Keratinocyte (primary cell): ENCODE results near the gene RALGAPA2. TPM values are rescaled to one million over a fixed set of nuclear protein-coding genes. Genes with fewer than 3 reads are reported as not detected.

Source experiments
- DNase-seq: peaks from one replicate; pipeline ENCODE4 v3.0.0-alpha.2; 2011; ENCODE audit warnings: low read depth, missing footprints, low spot score
- FAIRE-seq: peaks from 2 replicates; lab custom pipeline; 2011; peaks lifted over from hg19 to GRCh38; lab: Jason Lieb, UNC
- H2AFZ ChIP-seq: 2 replicates; pipeline ENCODE4 v1.6.0; 2012; ENCODE audit warnings: low read length, control low read depth, inconsistent platforms; ENCODE audit not compliant: control insufficient read depth
- H3K27ac ChIP-seq: 2 replicates; pipeline ENCODE4 v1.5.1; 2011; ENCODE audit warnings: low read length; ENCODE audit not compliant: control insufficient read depth, insufficient read depth
- H3K27me3 ChIP-seq: 3 replicates; pipeline ENCODE4 v1.6.0; 2011; ENCODE audit warnings: low read length; ENCODE audit not compliant: control insufficient read depth, insufficient read depth; ENCODE audit errors: extremely low read depth
- H3K36me3 ChIP-seq, 2 experiments: 2 replicates in 1 of 2; 3 replicates in 1 of 2; pipeline ENCODE4 v1.5.1; 2011; ENCODE audit warnings: low read length in 2 of 2, mild to moderate bottlenecking in 1 of 2; ENCODE audit not compliant: control insufficient read depth in 2 of 2, insufficient read depth in 2 of 2; ENCODE audit errors: extremely low read depth in 1 of 2
- H3K4me1 ChIP-seq: 3 replicates; pipeline ENCODE4 v1.5.1; 2011; ENCODE audit warnings: low read length; ENCODE audit not compliant: control insufficient read depth, insufficient read depth; ENCODE audit errors: extremely low read depth
- H3K4me2 ChIP-seq: 3 replicates; pipeline ENCODE4 v1.6.0; 2011; ENCODE audit warnings: low read depth, low read length; ENCODE audit not compliant: control insufficient read depth, insufficient read depth; ENCODE audit errors: extremely low read depth
- H3K4me3 ChIP-seq, 3 experiments: fragments of 200-600 bp in 1 of 3; sonication (generic) in 1 of 3; 2 replicates in 2 of 3; 3 replicates in 1 of 3; pipeline ENCODE4 v1.5.1; 2011 to 2016; ENCODE audit warnings: low read length in 3 of 3, mild to moderate bottlenecking in 3 of 3, control low read depth in 2 of 3, inconsistent platforms in 1 of 3, low read depth in 1 of 3, mixed read lengths in 1 of 3, mixed run types in 1 of 3, moderate library complexity in 1 of 3; ENCODE audit not compliant: control insufficient read depth in 2 of 3, insufficient read depth in 2 of 3; ENCODE audit errors: extremely low read depth in 1 of 3
- H3K79me2 ChIP-seq: 2 replicates; pipeline ENCODE4 v1.6.0; 2012; ENCODE audit warnings: low read length; ENCODE audit not compliant: control insufficient read depth, insufficient read depth
- H3K9ac ChIP-seq: 3 replicates; pipeline ENCODE4 v1.6.0; 2011; ENCODE audit warnings: low read length; ENCODE audit not compliant: control insufficient read depth, insufficient read depth; ENCODE audit errors: extremely low read depth
- H3K9me1 ChIP-seq: 3 replicates; pipeline ENCODE4 v1.6.0; 2011; ENCODE audit warnings: low read length; ENCODE audit not compliant: control insufficient read depth, insufficient read depth; ENCODE audit errors: extremely low read depth
- H3K9me3 ChIP-seq: 2 replicates; pipeline ENCODE4 v1.5.1; 2012; ENCODE audit warnings: low read depth, low read length; ENCODE audit not compliant: control insufficient read depth
- H4K20me1 ChIP-seq: 3 replicates; pipeline ENCODE4 v1.6.0; 2011; ENCODE audit warnings: low read length; ENCODE audit not compliant: control insufficient read depth, insufficient read depth; ENCODE audit errors: extremely low read depth
- EZH2 ChIP-seq: IDR thresholded peaks from one replicate; pipeline ENCODE4 v1.6.1; 2012; ENCODE audit warnings: inconsistent platforms, mild to moderate bottlenecking, low read length, moderate library complexity
- dilution Hi-C: fragments of 300-500 bp; cut with MboI; formaldehyde crosslinking; loops from one replicate; pipeline ENCODE4 v1.7.0; 2020; ENCODE audit warnings: low sequenced_read_pairs; ENCODE audit not compliant: extremely low pct_ligation_motif_present
- polyA plus RNA-seq, 5 experiments: library from polyadenylated mRNA; depleted of rRNA in 3 of 5; stranded (reverse) in 3 of 5; stranded (forward) in 1 of 5; unstranded in 1 of 5; fragments of >200 nt; gene quantifications; 1 replicate in 1 of 5; 2 replicates in 3 of 5; 3 replicates in 1 of 5; pipeline versions ENCODE4 v1.2.1 to v1.2.3, GENCODE V29; 2011 to 2012; ENCODE audit warnings: missing spikeins in 2 of 5, low read depth in 1 of 5, low replicate concordance in 1 of 5
- TF ChIP-seq, protein P1 (sequence below), 3 experiments: IDR thresholded peaks in 1 of 3; conservative IDR thresholded peaks in 1 of 3; optimal IDR thresholded peaks in 1 of 3; 2 replicates in 2 of 3; 3 replicates in 1 of 3; pipeline versions ENCODE3 to v1.5.1; 2011; ENCODE audit warnings: low read length in 3 of 3, mild to moderate bottlenecking in 3 of 3, moderate library complexity in 2 of 3, control low read depth in 1 of 3, inconsistent platforms in 1 of 3; ENCODE audit not compliant: insufficient read depth in 2 of 3; ENCODE audit errors: extremely low read depth in 1 of 3

The RALGAPA2 gene
- polyA plus RNA-seq, 1 donor (not counting 4 experiments of a cell fraction or from before 2014, with no cell fraction given), result 3.2 TPM

DNA sequence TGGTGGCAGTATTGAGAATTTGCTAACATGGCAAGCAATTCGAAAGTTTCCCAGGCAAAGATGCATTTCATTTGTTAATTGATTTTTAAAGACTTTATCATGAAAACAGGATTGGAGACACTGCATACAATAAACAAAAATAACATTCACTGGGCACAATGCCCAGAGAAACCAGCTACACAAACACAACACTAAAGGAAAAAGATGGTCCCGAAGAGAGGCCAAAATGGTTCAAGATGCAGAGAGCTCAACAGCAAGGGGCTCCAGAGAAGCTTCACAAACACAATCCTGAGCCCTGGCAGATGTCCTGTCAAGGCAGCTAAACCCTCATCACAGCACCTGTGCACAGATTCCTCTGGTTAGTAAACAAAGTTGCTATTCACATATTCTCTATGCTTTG is 265.2 kb downstream of the RALGAPA2 start:
- no peaks in the 10 kb centered on the region for H3K9me1 ChIP-seq
- H3K4me1 ChIP-seq, result peaks cover 3% of the 10 kb centered on the region
- dilution Hi-C loops, result no loop called here
- H4K20me1 ChIP-seq, result no peaks in the 10 kb centered on the region
- TF ChIP-seq EZH2, result no peak
- TF ChIP-seq, protein P1, sequence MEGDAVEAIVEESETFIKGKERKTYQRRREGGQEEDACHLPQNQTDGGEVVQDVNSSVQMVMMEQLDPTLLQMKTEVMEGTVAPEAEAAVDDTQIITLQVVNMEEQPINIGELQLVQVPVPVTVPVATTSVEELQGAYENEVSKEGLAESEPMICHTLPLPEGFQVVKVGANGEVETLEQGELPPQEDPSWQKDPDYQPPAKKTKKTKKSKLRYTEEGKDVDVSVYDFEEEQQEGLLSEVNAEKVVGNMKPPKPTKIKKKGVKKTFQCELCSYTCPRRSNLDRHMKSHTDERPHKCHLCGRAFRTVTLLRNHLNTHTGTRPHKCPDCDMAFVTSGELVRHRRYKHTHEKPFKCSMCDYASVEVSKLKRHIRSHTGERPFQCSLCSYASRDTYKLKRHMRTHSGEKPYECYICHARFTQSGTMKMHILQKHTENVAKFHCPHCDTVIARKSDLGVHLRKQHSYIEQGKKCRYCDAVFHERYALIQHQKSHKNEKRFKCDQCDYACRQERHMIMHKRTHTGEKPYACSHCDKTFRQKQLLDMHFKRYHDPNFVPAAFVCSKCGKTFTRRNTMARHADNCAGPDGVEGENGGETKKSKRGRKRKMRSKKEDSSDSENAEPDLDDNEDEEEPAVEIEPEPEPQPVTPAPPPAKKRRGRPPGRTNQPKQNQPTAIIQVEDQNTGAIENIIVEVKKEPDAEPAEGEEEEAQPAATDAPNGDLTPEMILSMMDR (optimal IDR thresholded peaks at IDR 0.05 in 1 of 3, IDR thresholded peaks at IDR 0.05 in 1 of 3, conservative IDR thresholded peaks at IDR 0.05 in 1 of 3; ENCODE audit: extremely low read depth in 1 of 3, insufficient read depth in 2 of 3, low read length in 3 of 3), result no peak
- no peak overlapping the region for H3K9ac ChIP-seq
- H3K27ac ChIP-seq, result no peak overlapping the region
- DNase-seq (no peak), FAIRE-seq (no peak)
- H3K36me3 ChIP-seq, result no peaks in the 10 kb centered on the region
- no peak overlapping the region for H3K4me2 ChIP-seq
- no peak overlapping the region for H2AFZ ChIP-seq
- no peaks in the 10 kb centered on the region for H3K79me2 ChIP-seq
- H3K9me3 ChIP-seq, result no peaks in the 10 kb centered on the region
- H3K27me3 ChIP-seq, result no peaks in the 10 kb centered on the region
- no peak overlapping the region for H3K4me3 ChIP-seq

DNA sequence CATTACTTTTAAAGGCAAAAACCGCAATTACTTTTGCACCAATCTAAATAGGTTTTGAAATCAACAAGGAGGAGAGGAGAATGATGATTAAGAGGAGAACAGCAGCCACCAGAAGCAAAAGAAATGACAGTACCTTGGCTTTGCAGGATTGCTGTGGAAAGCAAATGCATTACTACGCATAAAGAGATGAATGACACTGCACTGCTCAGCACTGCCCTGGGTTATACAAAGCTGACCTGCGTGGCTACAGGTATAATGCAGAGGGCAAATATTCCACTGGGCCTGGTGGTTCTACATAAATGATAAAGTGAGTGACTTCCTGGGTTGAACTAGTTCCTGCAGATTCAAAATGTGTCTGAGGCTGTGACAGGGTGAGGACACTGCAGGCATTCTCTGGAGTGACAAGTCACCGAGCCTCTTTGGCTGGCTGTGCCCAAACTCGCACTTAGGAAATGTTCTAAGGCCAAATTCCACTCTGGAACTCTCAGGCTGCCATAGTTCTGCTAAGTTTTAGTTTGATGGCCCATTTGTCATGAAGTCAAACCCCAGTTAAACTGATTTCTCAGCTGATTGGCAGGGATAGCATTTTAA is 265.9 kb downstream of the RALGAPA2 start:
- TF ChIP-seq EZH2, result no peak
- TF ChIP-seq, protein P1 (optimal IDR thresholded peaks at IDR 0.05 in 1 of 3, IDR thresholded peaks at IDR 0.05 in 1 of 3, conservative IDR thresholded peaks at IDR 0.05 in 1 of 3; ENCODE audit: extremely low read depth in 1 of 3, insufficient read depth in 2 of 3, low read length in 3 of 3), result no peak
- Histone ChIP-seq H3K27ac (no peak overlapping the region), H3K79me2 (no peaks in the 10 kb centered on the region), H3K36me3 (no peaks in the 10 kb centered on the region), H3K4me3 (no peak overlapping the region), H3K9me3 (no peaks in the 10 kb centered on the region), H3K9ac (no peak overlapping the region), H3K27me3 (no peaks in the 10 kb centered on the region), H4K20me1 (no peaks in the 10 kb centered on the region), H3K4me2 (no peak overlapping the region), H2AFZ (no peak overlapping the region), H3K9me1 (no peaks in the 10 kb centered on the region), H3K4me1 (no peaks in the 10 kb centered on the region)
- DNase-seq (no peak), FAIRE-seq (no peak)
- dilution Hi-C loops, result no loop called here
